Gastroesophageal sphincter (tissue), 3 donors: ENCODE results near the gene PGLYRP4.

ENCODE experiments used
- POLR2AphosphoS5 ChIP-seq: sonication (generic); formaldehyde crosslinking; IDR thresholded peaks from one replicate; pipeline ENCODE4 v1.6.1; 2017; ENCODE audit warnings: antibody characterized with exemption
- TF ChIP-seq, protein P1 (sequence below), 4 experiments: fragments of 200-600 bp in 2 of 4; fragments of 450-650 bp in 2 of 4; sonication (generic) in 1 of 4; IDR thresholded peaks; one replicate each; pipeline ENCODE4 v1.5.1; 2017 to 2019; ENCODE audit warnings: antibody characterized with exemption in 4 of 4, mild to moderate bottlenecking in 2 of 4, moderate library complexity in 2 of 4

- TF ChIP-seq POLR2AphosphoS5, result no peak
- TF ChIP-seq, protein P1, sequence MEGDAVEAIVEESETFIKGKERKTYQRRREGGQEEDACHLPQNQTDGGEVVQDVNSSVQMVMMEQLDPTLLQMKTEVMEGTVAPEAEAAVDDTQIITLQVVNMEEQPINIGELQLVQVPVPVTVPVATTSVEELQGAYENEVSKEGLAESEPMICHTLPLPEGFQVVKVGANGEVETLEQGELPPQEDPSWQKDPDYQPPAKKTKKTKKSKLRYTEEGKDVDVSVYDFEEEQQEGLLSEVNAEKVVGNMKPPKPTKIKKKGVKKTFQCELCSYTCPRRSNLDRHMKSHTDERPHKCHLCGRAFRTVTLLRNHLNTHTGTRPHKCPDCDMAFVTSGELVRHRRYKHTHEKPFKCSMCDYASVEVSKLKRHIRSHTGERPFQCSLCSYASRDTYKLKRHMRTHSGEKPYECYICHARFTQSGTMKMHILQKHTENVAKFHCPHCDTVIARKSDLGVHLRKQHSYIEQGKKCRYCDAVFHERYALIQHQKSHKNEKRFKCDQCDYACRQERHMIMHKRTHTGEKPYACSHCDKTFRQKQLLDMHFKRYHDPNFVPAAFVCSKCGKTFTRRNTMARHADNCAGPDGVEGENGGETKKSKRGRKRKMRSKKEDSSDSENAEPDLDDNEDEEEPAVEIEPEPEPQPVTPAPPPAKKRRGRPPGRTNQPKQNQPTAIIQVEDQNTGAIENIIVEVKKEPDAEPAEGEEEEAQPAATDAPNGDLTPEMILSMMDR (IDR thresholded peaks at IDR 0.05), result no peak
These were observed 41.4 kb downstream of the PGLYRP4 start for GRCh38 chr1:153307221-153307600.
